Measurements from ENCODE around the gene RIF1. TPM values are rescaled to one million over a fixed set of nuclear protein-coding genes. Genes with fewer than 3 reads are reported as not detected.

The RIF1 gene
- total and polyA plus RNA-seq, 2 donors = 7.4 to 35.9 TPM

DNA sequence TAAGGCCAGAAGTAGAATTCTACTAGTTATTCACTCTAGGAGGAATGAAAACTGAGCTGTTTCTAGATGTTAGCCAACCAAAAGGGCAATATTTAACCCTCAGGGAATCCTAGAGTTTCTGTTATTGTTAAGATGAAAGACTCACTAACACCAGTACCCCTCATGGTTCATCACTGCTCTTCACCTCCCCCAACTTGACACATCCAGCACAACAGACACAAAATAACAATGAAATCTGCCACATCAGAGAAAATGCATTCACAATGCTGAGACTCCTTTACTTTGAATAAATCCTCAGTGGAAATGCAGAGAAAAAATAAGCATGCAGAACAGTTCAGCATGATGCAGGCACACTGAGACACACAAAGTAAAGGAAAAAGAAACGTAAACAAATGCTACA is 111.3 kb downstream of the RIF1 start:
- Histone ChIP-seq H3K27ac (ENCODE audit: low read depth in 1 of 2, low read length in 1 of 2) (no peak overlapping the region), H3K4me3 (ENCODE audit: low read length in 2 of 2) (no peak overlapping the region), H3K27me3 (ENCODE audit: control insufficient read depth in 2 of 2, insufficient read depth in 1 of 2, low read length in 1 of 2) (no peaks in the 10 kb centered on the region), H3K36me3 (ENCODE audit: control insufficient read depth in 2 of 2, insufficient read depth in 2 of 2, low read length in 1 of 2) (no peaks in the 10 kb centered on the region), H3K9me3 (ENCODE audit: control insufficient read depth in 2 of 2, insufficient read depth in 1 of 2, low read length in 1 of 2) (no peaks in the 10 kb centered on the region), H3K4me1 (ENCODE audit: control insufficient read depth in 2 of 2, insufficient read depth in 2 of 2, low read length in 2 of 2) (no peaks in the 10 kb centered on the region)
- no peak for DNase-seq (ENCODE audit: low read depth in 6 of 9, low spot score in 9 of 9)
- 94% methylated on average over 1 of the region's 1 CpG for WGBS

- no peaks in the 10 kb centered on the region for H3K27me3 ChIP-seq (ENCODE audit: control insufficient read depth in 2 of 2, insufficient read depth in 1 of 2, low read length in 1 of 2)
- WGBS = 98% methylated on average over 7 of the region's 7 CpGs
- no peak overlapping the region for H3K27ac ChIP-seq (ENCODE audit: low read depth in 1 of 2, low read length in 1 of 2)
- no peak overlapping the region for H3K4me3 ChIP-seq (ENCODE audit: low read length in 2 of 2)
- no peaks in the 10 kb centered on the region for H3K36me3 ChIP-seq (ENCODE audit: control insufficient read depth in 2 of 2, insufficient read depth in 2 of 2, low read length in 1 of 2)
- no peaks in the 10 kb centered on the region for H3K9me3 ChIP-seq (ENCODE audit: control insufficient read depth in 2 of 2, insufficient read depth in 1 of 2, low read length in 1 of 2)
- no peak for DNase-seq (ENCODE audit: low read depth in 6 of 9, low spot score in 9 of 9)
- no peaks in the 10 kb centered on the region for H3K4me1 ChIP-seq (ENCODE audit: control insufficient read depth in 2 of 2, insufficient read depth in 2 of 2, low read length in 2 of 2)
These were observed 112.9 kb downstream of the RIF1 start for GRCh38 chr2:151522556-151522955.

- no peak overlapping the region for H3K4me3 ChIP-seq (ENCODE audit: low read length in 2 of 2)
- no peaks in the 10 kb centered on the region for H3K9me3 ChIP-seq (ENCODE audit: control insufficient read depth in 2 of 2, insufficient read depth in 1 of 2, low read length in 1 of 2)
- H3K27ac ChIP-seq (ENCODE audit: low read depth in 1 of 2, low read length in 1 of 2) = no peak overlapping the region
- no peak for DNase-seq (ENCODE audit: low read depth in 6 of 9, low spot score in 9 of 9)
- no peaks in the 10 kb centered on the region for H3K27me3 ChIP-seq (ENCODE audit: control insufficient read depth in 2 of 2, insufficient read depth in 1 of 2, low read length in 1 of 2)
- no peaks in the 10 kb centered on the region for H3K36me3 ChIP-seq (ENCODE audit: control insufficient read depth in 2 of 2, insufficient read depth in 2 of 2, low read length in 1 of 2)
- 95% methylated on average over 3 of the region's 3 CpGs for WGBS
- H3K4me1 ChIP-seq (ENCODE audit: control insufficient read depth in 2 of 2, insufficient read depth in 2 of 2, low read length in 2 of 2) = no peaks in the 10 kb centered on the region
These were observed 114.1 kb downstream of the RIF1 start for GRCh38 chr2:151523850-151524249.

DNA sequence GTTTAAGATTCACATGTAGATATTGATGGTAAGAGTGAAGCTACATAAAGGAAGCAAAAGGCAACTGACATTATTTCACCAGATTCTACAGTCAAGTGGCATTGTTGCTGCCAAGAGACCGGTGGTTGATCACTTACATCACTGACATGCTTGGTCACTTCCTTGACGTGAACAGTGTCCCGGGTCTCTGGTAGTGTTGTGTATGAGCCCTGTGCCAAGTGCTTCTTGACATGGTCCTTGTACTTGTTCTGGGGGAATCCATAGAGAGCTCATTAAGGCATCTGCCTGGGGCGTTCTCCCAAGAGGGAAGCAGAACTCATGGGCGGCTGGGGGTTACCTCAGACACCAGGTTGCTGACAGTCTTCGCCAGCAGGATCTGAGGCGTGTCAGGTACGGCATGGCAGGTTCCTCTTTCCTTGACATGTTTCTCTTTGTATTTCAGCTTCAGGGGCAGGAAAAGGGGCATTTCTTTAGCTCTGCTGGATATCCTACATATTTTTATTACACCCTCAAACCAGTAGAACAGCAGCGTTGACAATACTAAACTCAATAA is 116.2 kb downstream of the RIF1 start:
- 43% methylated on average over 9 of the region's 9 CpGs for WGBS
- Histone ChIP-seq H3K27ac (ENCODE audit: low read depth in 1 of 2, low read length in 1 of 2) (no peak overlapping the region), H3K36me3 (ENCODE audit: control insufficient read depth in 2 of 2, insufficient read depth in 2 of 2, low read length in 1 of 2) (no peaks in the 10 kb centered on the region), H3K9me3 (ENCODE audit: control insufficient read depth in 2 of 2, insufficient read depth in 1 of 2, low read length in 1 of 2) (no peaks in the 10 kb centered on the region), H3K27me3 (ENCODE audit: control insufficient read depth in 2 of 2, insufficient read depth in 1 of 2, low read length in 1 of 2) (no peaks in the 10 kb centered on the region), H3K4me1 (ENCODE audit: control insufficient read depth in 2 of 2, insufficient read depth in 2 of 2, low read length in 2 of 2) (no peaks in the 10 kb centered on the region), H3K4me3 (ENCODE audit: low read length in 2 of 2) (no peak overlapping the region)
- no peak for DNase-seq (ENCODE audit: low read depth in 6 of 9, low spot score in 9 of 9)

- no peak for DNase-seq (ENCODE audit: low read depth in 6 of 9, low spot score in 9 of 9)
- Histone ChIP-seq H3K27ac (ENCODE audit: low read depth in 1 of 2, low read length in 1 of 2) (no peak overlapping the region), H3K9me3 (ENCODE audit: control insufficient read depth in 2 of 2, insufficient read depth in 1 of 2, low read length in 1 of 2) (no peaks in the 10 kb centered on the region), H3K4me1 (ENCODE audit: control insufficient read depth in 2 of 2, insufficient read depth in 2 of 2, low read length in 2 of 2) (no peaks in the 10 kb centered on the region), H3K4me3 (ENCODE audit: low read length in 2 of 2) (no peak overlapping the region), H3K36me3 (ENCODE audit: control insufficient read depth in 2 of 2, insufficient read depth in 2 of 2, low read length in 1 of 2) (no peaks in the 10 kb centered on the region), H3K27me3 (ENCODE audit: control insufficient read depth in 2 of 2, insufficient read depth in 1 of 2, low read length in 1 of 2) (no peaks in the 10 kb centered on the region)
- WGBS = 98% methylated on average over 6 of the region's 6 CpGs
These were observed 116.9 kb downstream of the RIF1 start for GRCh38 chr2:151526572-151527090.

Other genes with a start within 250 kb of the RIF1 start
- gene RBM43, start 148.0 kb upstream of the RIF1 start, total RNA-seq = 4.7 TPM
- gene RBM43, start 148.0 kb upstream of the RIF1 start, polyA plus RNA-seq = 9.5 TPM
- gene NMI, start 120.2 kb upstream of the RIF1 start, total RNA-seq = 47.4 TPM
- gene NMI, start 120.2 kb upstream of the RIF1 start, polyA plus RNA-seq = 38.8 TPM
- gene TNFAIP6, start 52.3 kb upstream of the RIF1 start, total RNA-seq = 2.3 TPM
- gene TNFAIP6, start 52.3 kb upstream of the RIF1 start, polyA plus RNA-seq = 3.3 TPM

All from thymus (tissue), 11 donors.